B cell (primary cell): ENCODE measurements around the gene REV1. TPM values are rescaled to one million over a fixed set of nuclear protein-coding genes. Genes with fewer than 3 reads are reported as not detected.

Source experiments
- ATAC-seq: fragments of 200-7000 bp; cut with Tn5 transposase; one replicate; pipeline ENCODE4 v1.10.0; 2021; ENCODE audit warnings: low read depth, mild to moderate bottlenecking, moderate number of reproducible peaks, moderate library complexity
- CTCF ChIA-PET: fragments of 350-600 bp; sonication (Branson Sonifier 250); formaldehyde crosslinking; loops from one replicate; lab custom pipeline; 2021; ENCODE audit warnings: antibody characterized with exemption, inconsistent platforms; lab: Charles Lee
- POLR2A ChIA-PET: fragments of 350-600 bp; sonication (Branson Sonifier 250); formaldehyde crosslinking; loops from one replicate; lab custom pipeline; 2021; ENCODE audit warnings: antibody characterized with exemption; lab: Charles Lee
- DNase-seq: peaks from one replicate; pipeline ENCODE4 v3.0.0; 2013
- H2AFZ ChIP-seq: 2 replicates; pipeline ENCODE4 v1.6.1; 2012; ENCODE audit warnings: mild to moderate bottlenecking, low read depth, low read length; ENCODE audit not compliant: insufficient read depth, poor library complexity, severe bottlenecking
- H3K27ac ChIP-seq, 2 donors: 1 replicate in 1 of 2; 2 replicates in 1 of 2; pipeline ENCODE4 v1.5.1; 2012 to 2013; ENCODE audit warnings: low read length in 2 of 2, mild to moderate bottlenecking in 2 of 2, moderate library complexity in 1 of 2
- H3K27me3 ChIP-seq, 4 experiments: fragments of 200-600 bp in 1 of 4; sonication (generic) in 1 of 4; replicated peaks in 1 of 4; 1 replicate in 2 of 4; 2 replicates in 2 of 4; pipeline versions ENCODE4 v1.6.1 to v1.7.0; 2013 to 2016; ENCODE audit warnings: low read length in 3 of 4, mild to moderate bottlenecking in 2 of 4, mixed read lengths in 1 of 4, moderate library complexity in 1 of 4; ENCODE audit not compliant: insufficient read depth in 4 of 4, control insufficient read depth in 3 of 4; ENCODE audit errors: control extremely low read depth in 1 of 4
- H3K36me3 ChIP-seq, 2 experiments: replicated peaks in 1 of 2; 1 replicate in 1 of 2; 2 replicates in 1 of 2; pipeline versions ENCODE4 v1.6.1 to v1.7.1; 2013; ENCODE audit warnings: low read length in 1 of 2; ENCODE audit not compliant: insufficient read depth in 2 of 2, control insufficient read depth in 1 of 2; ENCODE audit errors: control extremely low read depth in 1 of 2, extremely low read depth in 1 of 2
- H3K4me1 ChIP-seq, 2 donors: fragments of 200-600 bp in 1 of 2; sonication (generic) in 1 of 2; 1 replicate in 1 of 2; 2 replicates in 1 of 2; pipeline versions ENCODE4 v1.5.1 to v1.6.1; 2013 to 2017; ENCODE audit warnings: low read length in 2 of 2; ENCODE audit not compliant: control insufficient read depth in 2 of 2, insufficient read depth in 2 of 2
- H3K4me2 ChIP-seq: replicated peaks from 2 replicates; pipeline ENCODE3; 2012; ENCODE audit warnings: mild to moderate bottlenecking, low read depth, low read length; ENCODE audit not compliant: poor library complexity, severe bottlenecking
- H3K4me3 ChIP-seq, 5 experiments: fragments of 200-600 bp in 1 of 5; sonication (generic) in 1 of 5; 1 replicate in 3 of 5; 2 replicates in 2 of 5; pipeline versions ENCODE4 v1.5.1 to v1.7.0; 2011 to 2016; ENCODE audit warnings: low read length in 4 of 5, mild to moderate bottlenecking in 4 of 5, low read depth in 2 of 5, control low read depth in 1 of 5, moderate library complexity in 1 of 5; ENCODE audit not compliant: insufficient read depth in 1 of 5; ENCODE audit errors: control extremely low read depth in 1 of 5, extremely low read depth in 1 of 5
- H3K79me2 ChIP-seq: fragments of 200-600 bp; sonication (generic); one replicate; pipeline ENCODE4 v1.6.0; 2016; ENCODE audit warnings: low read length; ENCODE audit not compliant: control insufficient read depth, insufficient read depth
- H3K9ac ChIP-seq: fragments of 200-600 bp; sonication (generic); 2 replicates; pipeline ENCODE4 v1.6.1; 2017; ENCODE audit warnings: mild to moderate bottlenecking, low read length, moderate library complexity
- H3K9me3 ChIP-seq, 3 donors: one replicate each; pipeline versions ENCODE4 v1.6.1 to v1.7.1; 2013; ENCODE audit warnings: low read length in 2 of 3; ENCODE audit not compliant: control insufficient read depth in 2 of 3, insufficient read depth in 1 of 3; ENCODE audit errors: control extremely low read depth in 1 of 3
- H4K20me1 ChIP-seq: 2 replicates; pipeline ENCODE4 v1.6.0; 2012; ENCODE audit warnings: mild to moderate bottlenecking, low read length; ENCODE audit not compliant: insufficient read depth, control insufficient read depth, poor library complexity, severe bottlenecking
- H3K27ac Mint-ChIP-seq: one replicate; pipeline ENCODE4 v1.8.0; 2021; ENCODE audit warnings: mixed read lengths
- H3K27me3 Mint-ChIP-seq: one replicate; pipeline ENCODE4 v1.8.0; 2021; ENCODE audit warnings: mixed read lengths
- H3K4me1 Mint-ChIP-seq: one replicate; pipeline ENCODE4 v1.8.0; 2021; ENCODE audit warnings: mixed read lengths
- H3K4me3 Mint-ChIP-seq: one replicate; pipeline ENCODE4 v1.8.0; 2021; ENCODE audit warnings: mixed read lengths
- H3K9me3 Mint-ChIP-seq: one replicate; pipeline ENCODE4 v1.8.0; 2022; ENCODE audit warnings: mixed read lengths; ENCODE audit not compliant: insufficient read depth
- CTCF ChIP-seq: fragments of 200-600 bp; IDR thresholded peaks from one replicate; pipeline ENCODE4 v1.8.0; 2022; ENCODE audit warnings: antibody characterized with exemption, mild to moderate bottlenecking
- EZH2 ChIP-seq: IDR thresholded peaks from 2 replicates; pipeline ENCODE4 v1.6.1; 2012; ENCODE audit warnings: borderline replicate concordance, low read depth, mild to moderate bottlenecking, moderate library complexity, low read length; ENCODE audit not compliant: insufficient read depth, poor library complexity, severe bottlenecking
- WGBS: methylation state at CpG from one replicate; pipeline ENCODE4 v1.1.5; 2013; ENCODE audit warnings: missing lambda C conversion rate; ENCODE audit not compliant: insufficient coverage; 5-methylcytosine and 5-hydroxymethylcytosine counted together
- intact Hi-C: fragments of 100-400 bp; cut with micrococcal nuclease; formaldehyde crosslinking; loops from one replicate; pipeline ENCODE4 v1.10.0; 2022
- polyA plus RNA-seq: library from polyadenylated mRNA; depleted of rRNA; stranded (reverse); fragments of >200 nt; gene quantifications from 2 replicates; pipeline ENCODE4 v1.2.3, GENCODE V29; 2012
- total RNA-seq, 2 donors: library from RNA; stranded (reverse); fragments of 120-200 nt in 1 of 2; gene quantifications; 1 replicate in 1 of 2; 2 replicates in 1 of 2; pipeline versions ENCODE4 v1.2.3 to v1.2.4, GENCODE V29; 2013 to 2022

Gene REV1
- total and polyA plus RNA-seq, 2 donors (not counting 1 experiment from before 2014, with no cell fraction given) = 25.4 to 70.5 TPM

DNA sequence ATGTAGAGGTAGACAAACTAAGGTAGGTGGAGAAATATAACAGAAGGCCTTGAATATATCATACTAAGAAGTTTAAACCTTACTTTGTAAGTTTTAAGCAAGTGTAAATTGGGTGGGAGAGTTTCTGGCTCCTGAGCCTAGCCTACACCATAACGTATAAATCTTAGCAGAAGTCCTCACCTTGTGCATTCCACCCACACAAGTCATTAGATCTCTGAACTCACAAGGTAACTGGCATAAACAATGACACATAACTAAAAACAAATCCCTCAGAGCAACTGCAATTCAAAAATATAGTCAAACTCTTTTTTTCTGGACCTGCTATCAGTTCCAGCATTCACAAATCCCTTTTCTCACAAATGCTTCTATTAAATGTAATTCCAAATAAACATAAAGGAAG, 9.4 kb downstream of the REV1 start:
- Histone ChIP-seq H2AFZ (no peak overlapping the region), H3K36me3 (peaks cover 0 to 4% of the 10 kb centered on the region in 2 experiments), H3K4me2 (no peak overlapping the region), H3K4me1 (peaks cover 5 to 6% of the 10 kb centered on the region in 2 donors), H3K27ac (no peak overlapping the region), H3K79me2 (peaks cover 100% of the 10 kb centered on the region), H3K9me3 (no peaks in the 10 kb centered on the region), H4K20me1 (peaks cover 69% of the 10 kb centered on the region), H3K4me3 (no peak overlapping the region), H3K9ac (no peak overlapping the region), H3K27me3 (no peaks in the 10 kb centered on the region)
- Mint-ChIP-seq H3K4me1 (peaks cover 39% of the 10 kb centered on the region), H3K27me3 (no peaks in the 10 kb centered on the region), H3K27ac (no peak overlapping the region), H3K9me3 (no peaks in the 10 kb centered on the region), H3K4me3 (no peak overlapping the region)
- DNase-seq (no peak), ATAC-seq (no peak)
- CTCF ChIA-PET = no interaction called here
- no peak for TF ChIP-seq EZH2
- no peak for TF ChIP-seq CTCF
- POLR2A ChIA-PET = no interaction called here
- 100% methylated on average over 1 of the region's 1 CpG for whole genome bisulfite sequencing
- intact Hi-C loops = no loop called here

DNA sequence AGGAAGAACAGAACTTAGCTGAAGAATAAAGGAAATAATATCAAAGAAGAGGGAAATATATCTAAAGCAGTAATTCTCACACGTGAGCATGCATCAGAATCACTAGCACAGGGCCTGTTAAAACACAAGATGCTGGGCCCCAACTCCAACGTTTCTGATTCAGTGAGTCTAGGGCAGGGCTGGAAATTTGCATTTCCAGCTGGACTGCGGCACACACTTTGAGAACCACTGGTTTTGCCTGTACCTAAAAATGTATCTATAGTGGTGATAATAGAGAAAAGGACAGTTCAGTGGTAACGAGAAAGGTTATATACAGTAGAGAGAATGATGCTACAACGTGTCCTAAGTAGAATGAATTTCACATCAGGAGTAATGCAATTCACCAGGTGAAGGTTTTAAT, 11.2 kb downstream of the REV1 start:
- intact Hi-C loops = no loop called here
- Histone ChIP-seq H3K4me3 (no peak overlapping the region), H3K4me2 (peak overlapping the region; percentile 6), H3K36me3 (peaks cover 0 to 4% of the 10 kb centered on the region in 2 experiments), H3K27me3 (no peaks in the 10 kb centered on the region), H3K27ac (no peak overlapping the region), H2AFZ (no peak overlapping the region), H3K9me3 (no peaks in the 10 kb centered on the region), H3K9ac (no peak overlapping the region), H3K79me2 (peaks cover 100% of the 10 kb centered on the region), H3K4me1 (peaks cover 5 to 6% of the 10 kb centered on the region in 2 donors), H4K20me1 (peaks cover 71% of the 10 kb centered on the region)
- WGBS = 53% methylated on average over 4 of the region's 5 CpGs
- no peak for ATAC-seq
- no peaks in the 10 kb centered on the region for H3K27me3 Mint-ChIP-seq
- peaks cover 41% of the 10 kb centered on the region for H3K4me1 Mint-ChIP-seq
- no peaks in the 10 kb centered on the region for H3K9me3 Mint-ChIP-seq
- CTCF ChIA-PET = no interaction called here
- H3K4me3 Mint-ChIP-seq = no peak overlapping the region
- TF ChIP-seq CTCF (no peak), EZH2 (no peak)
- no peak for DNase-seq
- POLR2A ChIA-PET = no interaction called here
- no peak overlapping the region for H3K27ac Mint-ChIP-seq
